Measurements from ENCODE around the gene CPLX3. TPM values are rescaled to one million over a fixed set of nuclear protein-coding genes. Genes with fewer than 3 reads are reported as not detected.

The CPLX3 gene
- total and polyA plus RNA-seq, 10 of the 15 experiments (the other 5 are each of a cell fraction or from before 2014, with no cell fraction given): 0.02 to 0.04 TPM; not detected in 8

DNA sequence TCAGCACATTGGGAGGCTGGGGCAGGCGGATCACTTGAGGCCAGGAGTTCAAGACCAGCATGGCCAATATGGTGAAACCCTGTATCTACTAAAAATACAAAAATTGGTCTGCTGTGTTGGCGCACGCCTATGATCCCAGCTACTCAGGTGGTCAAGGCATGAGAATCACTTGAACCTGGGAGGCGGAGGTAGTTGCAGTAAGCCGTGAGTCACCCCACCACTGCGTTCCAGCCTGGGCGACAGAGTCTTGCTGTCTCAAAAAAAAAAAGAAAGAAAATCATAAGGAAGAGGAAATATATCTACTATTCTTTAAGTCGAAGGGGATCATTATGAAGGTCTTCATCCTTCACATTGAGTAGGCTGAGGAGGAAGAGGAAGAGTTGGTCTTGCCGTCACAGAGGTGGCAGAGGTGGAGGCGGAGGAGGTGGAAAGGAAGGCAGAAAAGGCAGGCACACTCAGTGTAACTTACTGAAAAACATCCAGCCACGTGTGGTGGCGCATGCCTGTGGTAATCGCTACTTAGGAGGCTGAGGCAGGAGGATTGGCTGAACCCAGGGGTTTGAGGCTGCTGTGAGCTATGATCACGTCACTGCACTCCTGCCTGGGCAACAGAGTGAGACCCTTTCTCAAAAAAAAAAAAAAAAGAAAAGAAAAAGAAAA lies 30.3 kb upstream of the CPLX3 start:
- peaks cover 75% of the 10 kb centered on the region for H3K79me2 ChIP-seq (ENCODE audit: control insufficient read depth, insufficient read depth, low read length)
- ChIA-PET RAD21 (ENCODE audit: unreplicated experiment) (interaction anchor here (1.0 to 22.9 kb wide), 2 partner anchors 16 to 161 kb away, joined by 3 to 1186 read pairs; partner anchors contain the start of genes CSK and RPP25), SMC1A (ENCODE audit: uncharacterized antibody, unreplicated experiment) (interaction anchor here (7.4 to 15.7 kb wide), 2 partner anchors 7 to 19 kb away, joined by 74 to 811 read pairs; partner anchors contain the start of gene CSK), POLR2A (interaction anchor here (0.5 to 14.2 kb wide), 8 partner anchors 9 to 212 kb away, joined by 3 to 602 read pairs (median 5); partner anchors contain the start of genes CLK3 and CSK), CTCF (interaction anchor here (0.6 to 25.9 kb wide), 5 partner anchors 7 to 358 kb away, joined by 3 to 1288 read pairs (median 5); partner anchors contain the start of gene CSK)
- WGBS (ENCODE audit: insufficient coverage, insufficient replicate concordance, low lambda C conversion rate, missing lambda C conversion rate): 81% methylated on average over 14 of the region's 14 CpGs
- no peak overlapping the region for H3K4me2 ChIP-seq (ENCODE audit: control insufficient read depth, insufficient read depth)
- ATAC-seq: no peak
- H3K9me3 ChIP-seq (replicated peaks; ENCODE audit: control insufficient read depth, insufficient read depth, low read length): no peaks in the 10 kb centered on the region
- intact Hi-C loops (cut with micrococcal nuclease; ENCODE audit: unreplicated experiment): no loop called here
- H3K9ac ChIP-seq (ENCODE audit: control insufficient read depth, insufficient read depth, low read length): no peak overlapping the region
- TF ChIP-seq YY1 (IDR thresholded peaks at IDR 0.05; ENCODE audit: low read depth, low read length) (no peak), CEBPB (IDR thresholded peaks at IDR 0.05; ENCODE audit: borderline replicate concordance in 1 of 2, low read depth in 2 of 2, low read length in 2 of 2) (no peak), MEF2B (IDR thresholded peaks at IDR 0.05; ENCODE audit: partially characterized antibody, poor library complexity, severe bottlenecking) (no peak), KAT2A (conservative IDR thresholded peaks at IDR 0.05; ENCODE audit: control insufficient read depth, low read depth, low read length) (no peak), NFXL1 (IDR thresholded peaks at IDR 0.05; ENCODE audit: borderline replicate concordance) (no peak)
- TF ChIP-seq, protein P1, sequence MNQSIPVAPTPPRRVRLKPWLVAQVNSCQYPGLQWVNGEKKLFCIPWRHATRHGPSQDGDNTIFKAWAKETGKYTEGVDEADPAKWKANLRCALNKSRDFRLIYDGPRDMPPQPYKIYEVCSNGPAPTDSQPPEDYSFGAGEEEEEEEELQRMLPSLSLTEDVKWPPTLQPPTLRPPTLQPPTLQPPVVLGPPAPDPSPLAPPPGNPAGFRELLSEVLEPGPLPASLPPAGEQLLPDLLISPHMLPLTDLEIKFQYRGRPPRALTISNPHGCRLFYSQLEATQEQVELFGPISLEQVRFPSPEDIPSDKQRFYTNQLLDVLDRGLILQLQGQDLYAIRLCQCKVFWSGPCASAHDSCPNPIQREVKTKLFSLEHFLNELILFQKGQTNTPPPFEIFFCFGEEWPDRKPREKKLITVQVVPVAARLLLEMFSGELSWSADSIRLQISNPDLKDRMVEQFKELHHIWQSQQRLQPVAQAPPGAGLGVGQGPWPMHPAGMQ (IDR thresholded peaks at IDR 0.05; ENCODE audit: borderline replicate concordance): no peak
- TF ChIP-seq, protein P2, sequence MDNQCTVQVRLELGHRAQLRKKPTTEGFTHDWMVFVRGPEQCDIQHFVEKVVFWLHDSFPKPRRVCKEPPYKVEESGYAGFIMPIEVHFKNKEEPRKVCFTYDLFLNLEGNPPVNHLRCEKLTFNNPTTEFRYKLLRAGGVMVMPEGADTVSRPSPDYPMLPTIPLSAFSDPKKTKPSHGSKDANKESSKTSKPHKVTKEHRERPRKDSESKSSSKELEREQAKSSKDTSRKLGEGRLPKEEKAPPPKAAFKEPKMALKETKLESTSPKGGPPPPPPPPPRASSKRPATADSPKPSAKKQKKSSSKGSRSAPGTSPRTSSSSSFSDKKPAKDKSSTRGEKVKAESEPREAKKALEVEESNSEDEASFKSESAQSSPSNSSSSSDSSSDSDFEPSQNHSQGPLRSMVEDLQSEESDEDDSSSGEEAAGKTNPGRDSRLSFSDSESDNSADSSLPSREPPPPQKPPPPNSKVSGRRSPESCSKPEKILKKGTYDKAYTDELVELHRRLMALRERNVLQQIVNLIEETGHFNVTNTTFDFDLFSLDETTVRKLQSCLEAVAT (IDR thresholded peaks at IDR 0.05): no peak
- FAIRE-seq: no peak
- peaks cover 31 to 48% of the 10 kb centered on the region in 2 experiments; a peak in 3 of 4 replicates for H3K36me3 ChIP-seq (ENCODE audit: control insufficient read depth in 2 of 2, insufficient read depth in 2 of 2, low read length in 1 of 2)
- DNase-seq (ENCODE audit: low read depth, low spot score): no peak
- H4K20me1 ChIP-seq (ENCODE audit: control insufficient read depth, insufficient read depth): peaks cover 6% of the 10 kb centered on the region
- H3K27me3 ChIP-seq (replicated peaks in 1 of 2; ENCODE audit: control insufficient read depth in 2 of 2, insufficient read depth in 2 of 2, low read length in 1 of 2): no peaks in the 10 kb centered on the region
- H3K4me1 ChIP-seq (ENCODE audit: control insufficient read depth, insufficient read depth, low read length): peaks cover 65% of the 10 kb centered on the region
- H3K4me3 ChIP-seq: no peak overlapping the region
- H2AFZ ChIP-seq (ENCODE audit: control insufficient read depth, low read depth, low read length): no peak overlapping the region
- BruUV-seq (replicated peaks): TSS peak; percentile 7
- no peak overlapping the region for H3K27ac ChIP-seq (ENCODE audit: control insufficient read depth, insufficient read depth)
- in situ Hi-C loops (cut with MboI): no loop called here

Measured in GM12878 (cell line).